Heart left ventricle (tissue), 16 donors: Measurements from ENCODE around the gene PI4K2A. TPM values are rescaled to one million over a fixed set of nuclear protein-coding genes. Genes with fewer than 3 reads are reported as not detected.
"Not testable (repeated sequence)": the region's sequence is repeated elsewhere in the genome, so short reads cannot be mapped to it uniquely, and the experiment has no call there.

Source experiments
- ATAC-seq, 4 donors: fragments of 200-7000 bp; cut with Tn5 transposase; one replicate each; pipeline ENCODE4 v1.9.1; 2020 to 2022; ENCODE audit warnings: moderate library complexity in 4 of 4, mild to moderate bottlenecking in 3 of 4, moderate number of reproducible peaks in 1 of 4
- DNase-seq, 5 donors: peaks; one replicate each; pipeline ENCODE4 v3.0.0-alpha.2; 2020
- H3K27ac ChIP-seq, 12 donors: fragments of 200-600 bp; sonication (generic) in 4 of 12; one replicate each; pipeline versions ENCODE4 v1.5.0 to v1.8.0; 2016 to 2022; ENCODE audit warnings: mild to moderate bottlenecking in 2 of 12
- H3K27me3 ChIP-seq, 9 donors: fragments of 200-600 bp; sonication (generic) in 2 of 9; one replicate each; pipeline versions ENCODE4 v1.5.1 to v1.8.0; 2016 to 2022; ENCODE audit warnings: mild to moderate bottlenecking in 3 of 9
- H3K36me3 ChIP-seq, 9 donors: fragments of 200-600 bp; sonication (generic) in 2 of 9; one replicate each; pipeline versions ENCODE4 v1.5.0 to v1.8.0; 2018 to 2022; ENCODE audit warnings: mild to moderate bottlenecking in 2 of 9
- H3K4me1 ChIP-seq, 12 donors: fragments of 200-600 bp; sonication (generic) in 4 of 12; one replicate each; pipeline versions ENCODE4 v1.5.0 to v1.8.0; 2016 to 2022; ENCODE audit warnings: mild to moderate bottlenecking in 3 of 12
- H3K4me3 ChIP-seq, 12 donors: fragments of 200-600 bp; sonication (generic) in 4 of 12; one replicate each; pipeline versions ENCODE4 v1.5.0 to v1.8.0; 2017 to 2022; ENCODE audit warnings: mild to moderate bottlenecking in 9 of 12, moderate library complexity in 4 of 12
- H3K9me3 ChIP-seq, 12 donors: fragments of 200-600 bp; sonication (generic) in 4 of 12; one replicate each; pipeline versions ENCODE4 v1.5.0 to v1.8.0; 2016 to 2022; ENCODE audit warnings: mild to moderate bottlenecking in 1 of 12
- POLR2A ChIP-seq, 2 donors: fragments of 450-650 bp; IDR thresholded peaks; one replicate each; pipeline ENCODE4 v1.6.1; 2017; ENCODE audit warnings: antibody characterized with exemption in 2 of 2, mild to moderate bottlenecking in 2 of 2, moderate library complexity in 2 of 2
- WGBS, 4 donors: extraction: QIAGEN DNeasy Blood & Tissue Kit in 2 of 4; methylation state at CpG; one replicate each; pipeline versions ENCODE4 v1.1.5 to v1.1.7; 2013 to 2018; 5-methylcytosine and 5-hydroxymethylcytosine counted together
- intact Hi-C, 10 donors: fragments of 100-400 bp; cut with DNase I; formaldehyde crosslinking; loops; one replicate each; pipeline versions ENCODE4 v1.11.1 to v1.14.2; 2022
- polyA plus RNA-seq, 2 donors: library from polyadenylated mRNA; stranded (reverse); fragments of 200-250 nt; gene quantifications; one replicate each; pipeline ENCODE4 v1.2.3, GENCODE V29; 2013
- total RNA-seq, 9 donors: library from RNA; depleted of rRNA in 2 of 9; stranded (reverse); fragments of >200 nt in 2 of 9; fragmentation: NEBNext Ultra II Directional in 3 of 9; extraction: Animal tissue kit (Norgen Biotek cat#: 25700) in 3 of 9; gene quantifications; one replicate each; pipeline versions ENCODE4 v1.1.0 to v1.2.4, GENCODE V29; 2016 to 2023
- TF ChIP-seq, protein P1 (sequence below), 12 donors: fragments of 200-600 bp; sonication (generic) in 4 of 12; IDR thresholded peaks; one replicate each; pipeline versions ENCODE4 v1.5.0 to v1.8.0; 2018 to 2022; ENCODE audit warnings: antibody characterized with exemption in 12 of 12, mild to moderate bottlenecking in 5 of 12
- donor health status: ischemic (EF 13 %, LVEDD 7.1; RV severe dilation, severe dysfunction).
- donor health status: healthy with polysubstance abuse.
- donor health status: DM: no; HTN: yes; CAD: no.
- donor health status: DM: no; HTN: no; CAD: no.
- donor health status: ischemic (EF 25% LVEDD 6.9; RV normal size, moderate dysfunction).
- donor health status: ischemic (EF 25% LVEDD 5.7; RV mildly dilated, moderate dysfunction).
- donor health status: healthy.
- donor health status: DM: yes; HTN: yes; CAD: no.
- donor health status: ischemic (EF 35%, LVEDD 5.7; RV mildly dilated, moderate dysfunction).
- donor health status: nonischemic (EF 11% LVEDD 7.7; RV severe dilation, severe dysfunction).
- donor health status: DM: yes; HTN: yes; CAD: no.
- donor health status: PGD.
- donor health status: ischemic (EF 29% LVEDD 5.4; RV normal size, mild dysfunction).
- donor health status: nonischemic (EF 23%, LVEDD 6.1; RV moderate dilation, normal function).

Gene PI4K2A
- total and polyA plus RNA-seq, 11 donors, result 5.6 to 36.8 (median 17.3) TPM

DNA sequence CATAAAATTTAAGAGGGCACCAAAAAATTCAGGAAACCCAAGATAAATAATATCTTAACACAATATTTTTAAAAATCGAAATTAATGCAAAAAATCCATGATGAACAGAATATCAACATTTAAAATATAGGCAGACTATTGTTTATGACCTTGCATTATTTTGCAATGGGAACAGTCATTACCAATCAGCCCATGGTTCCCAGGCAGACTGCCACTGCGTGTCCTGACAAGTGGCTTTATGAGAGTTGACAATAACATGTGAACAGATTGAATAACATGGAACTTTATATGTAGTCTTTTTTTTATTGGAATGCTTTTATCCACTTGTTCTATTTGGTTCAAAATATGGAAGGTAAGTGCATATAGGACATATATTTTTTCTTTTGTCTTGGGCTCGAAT, 49.7 kb downstream of the PI4K2A start:
- DNase-seq, result no peak
- intact Hi-C loops, result no loop called here
- Histone ChIP-seq H3K36me3 (no peaks in the 10 kb centered on the region), H3K4me1 (peaks cover 0 to 51% (median 25%) of the 10 kb centered on the region in 12 donors), H3K27me3 (no peaks in the 10 kb centered on the region), H3K27ac (peak overlapping the region in 3 of 12 donors; percentile 91 to 93 (median 91)), H3K9me3 (peaks cover 0 to 11% (median 0%) of the 10 kb centered on the region in 12 donors), H3K4me3 (no peak overlapping the region)
- ATAC-seq, result no peak
- 87 to 94% (median 91%) methylated on average over 3 of the region's 3 CpGs for WGBS, 4 donors
- TF ChIP-seq, protein P1, sequence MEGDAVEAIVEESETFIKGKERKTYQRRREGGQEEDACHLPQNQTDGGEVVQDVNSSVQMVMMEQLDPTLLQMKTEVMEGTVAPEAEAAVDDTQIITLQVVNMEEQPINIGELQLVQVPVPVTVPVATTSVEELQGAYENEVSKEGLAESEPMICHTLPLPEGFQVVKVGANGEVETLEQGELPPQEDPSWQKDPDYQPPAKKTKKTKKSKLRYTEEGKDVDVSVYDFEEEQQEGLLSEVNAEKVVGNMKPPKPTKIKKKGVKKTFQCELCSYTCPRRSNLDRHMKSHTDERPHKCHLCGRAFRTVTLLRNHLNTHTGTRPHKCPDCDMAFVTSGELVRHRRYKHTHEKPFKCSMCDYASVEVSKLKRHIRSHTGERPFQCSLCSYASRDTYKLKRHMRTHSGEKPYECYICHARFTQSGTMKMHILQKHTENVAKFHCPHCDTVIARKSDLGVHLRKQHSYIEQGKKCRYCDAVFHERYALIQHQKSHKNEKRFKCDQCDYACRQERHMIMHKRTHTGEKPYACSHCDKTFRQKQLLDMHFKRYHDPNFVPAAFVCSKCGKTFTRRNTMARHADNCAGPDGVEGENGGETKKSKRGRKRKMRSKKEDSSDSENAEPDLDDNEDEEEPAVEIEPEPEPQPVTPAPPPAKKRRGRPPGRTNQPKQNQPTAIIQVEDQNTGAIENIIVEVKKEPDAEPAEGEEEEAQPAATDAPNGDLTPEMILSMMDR (IDR thresholded peaks at IDR 0.05), result no peak
- TF ChIP-seq POLR2A (IDR thresholded peaks at IDR 0.05), result no peak

DNA sequence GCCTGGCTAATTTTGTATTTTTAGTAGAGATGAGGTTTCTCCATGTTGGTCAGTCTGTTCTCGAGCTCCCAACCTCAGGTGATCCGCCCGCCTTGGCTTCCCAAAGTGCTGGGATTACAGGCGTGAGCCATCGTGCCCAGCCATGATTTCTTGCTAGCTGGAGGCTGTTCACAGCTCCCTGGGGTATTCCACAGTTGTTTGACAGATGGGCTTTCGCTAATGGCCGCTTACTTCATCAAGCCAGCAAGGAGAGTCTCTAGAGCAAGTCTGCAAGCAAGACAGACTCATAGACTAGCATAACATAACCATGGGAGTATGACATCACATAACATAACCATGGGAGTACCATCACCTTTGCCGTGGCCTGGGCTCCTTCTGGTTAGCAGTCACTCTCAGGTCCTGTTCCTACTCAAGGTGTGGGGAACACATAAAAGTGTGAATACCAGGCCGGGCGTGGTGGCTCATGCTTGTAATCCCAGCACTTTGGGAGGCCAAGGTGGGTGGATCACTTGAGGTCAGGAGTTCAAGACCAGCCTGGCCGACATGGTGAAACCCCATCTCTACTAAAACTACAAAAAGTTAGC, 57.7 kb downstream of the PI4K2A start:
- not testable (repeated sequence) for H3K27ac ChIP-seq, DNase-seq, H3K27me3 ChIP-seq, H3K9me3 ChIP-seq, H3K36me3 ChIP-seq, ATAC-seq, H3K4me1 ChIP-seq, H3K4me3 ChIP-seq
- 77 to 85% (median 83%) methylated on average over 11 of the region's 11 CpGs for WGBS, 4 donors
- intact Hi-C loops, result loop anchor here in 3 of 10 donors (5.0 kb wide), 1 partner anchor 34 kb away; no protein-coding TSS in a partner anchor

DNA sequence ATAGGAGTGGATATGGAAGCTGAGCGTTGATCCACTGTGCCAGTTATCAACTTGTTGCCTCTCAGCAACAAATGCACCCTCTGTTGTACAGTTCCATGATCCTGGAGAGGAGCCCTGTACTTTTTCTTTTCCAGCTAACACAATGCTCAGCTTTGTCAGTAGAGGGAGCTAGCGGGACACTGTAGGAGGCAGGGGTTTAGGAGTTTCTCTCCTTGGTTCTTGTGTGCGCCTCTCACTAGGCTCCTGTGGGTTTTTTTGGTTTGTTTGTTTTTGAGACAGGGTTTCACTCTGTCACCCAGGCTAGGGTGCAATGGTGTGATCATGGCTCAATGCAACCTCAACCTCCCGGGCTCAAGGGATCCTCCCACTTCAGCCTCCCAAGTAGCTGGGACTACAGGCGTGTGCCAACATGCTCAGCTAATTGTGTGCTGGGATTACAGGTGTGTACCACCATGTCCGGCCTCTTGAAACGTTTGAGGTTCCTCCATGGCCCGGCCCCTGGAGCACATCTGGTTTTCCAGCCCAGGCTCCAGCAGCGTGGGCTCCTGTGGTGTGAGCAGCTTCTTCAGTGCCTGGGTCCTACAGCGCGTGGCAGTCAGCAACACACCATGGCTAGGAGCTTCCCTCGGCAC, 61.1 kb downstream of the PI4K2A start:
- H3K4me1 ChIP-seq, result peaks cover 0 to 7% (median 0%) of the 10 kb centered on the region in 12 donors
- no peak for TF ChIP-seq POLR2A (IDR thresholded peaks at IDR 0.05)
- TF ChIP-seq, protein P1 (IDR thresholded peaks at IDR 0.05), result peak; percentile 67 to 89 (median 80)
- H3K27ac ChIP-seq, result no peak overlapping the region
- no peak overlapping the region for H3K4me3 ChIP-seq
- peak in 1 of 5 donors; percentile 41 for DNase-seq
- intact Hi-C loops, result loop anchor here in 3 of 10 donors (2.0 to 5.0 kb wide), 3 partner anchors 29 to 1299 kb away; partner anchors contain the start of gene ZFYVE27 (in 1 of the 3)
- no peaks in the 10 kb centered on the region for H3K9me3 ChIP-seq
- ATAC-seq, result peak; percentile 61 to 93 (median 91)
- 43 to 47% (median 47%) methylated on average over 7 to 12 of the region's 12 CpGs for WGBS, 4 donors
- no peaks in the 10 kb centered on the region for H3K36me3 ChIP-seq
- no peaks in the 10 kb centered on the region for H3K27me3 ChIP-seq

DNA sequence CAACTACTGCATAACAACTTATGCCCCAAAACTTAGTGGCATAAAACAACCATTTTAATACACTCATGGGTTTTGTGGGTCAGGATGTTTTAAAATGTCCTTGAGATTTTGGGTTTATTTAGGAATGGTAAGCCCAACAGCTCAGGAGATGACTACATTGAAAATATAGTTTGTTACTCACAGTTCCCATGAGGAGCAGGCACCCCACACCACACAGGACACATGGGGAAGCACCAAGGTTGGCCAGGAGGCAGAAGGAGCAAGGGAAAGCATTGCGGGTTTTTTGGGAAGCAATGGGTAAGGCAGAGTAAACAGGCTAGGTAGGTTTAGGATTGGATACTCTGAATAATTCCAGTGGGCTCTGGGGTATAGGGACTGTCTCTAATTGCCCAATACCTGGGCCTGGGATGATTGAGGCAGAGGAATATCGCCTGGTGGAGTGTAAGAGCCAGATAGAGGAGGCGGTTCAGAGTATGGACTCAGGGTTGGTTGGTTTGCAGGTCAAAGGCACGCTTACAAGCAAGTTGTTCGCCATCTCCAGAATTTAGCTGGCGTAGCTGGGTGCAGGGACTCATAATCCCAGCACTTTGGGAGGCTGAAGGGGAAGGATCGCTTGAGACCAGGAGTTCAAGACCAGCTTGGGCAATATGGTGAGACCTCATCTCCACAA, 63.1 kb downstream of the PI4K2A start:
- 83 to 96% (median 92%) methylated on average over 7 of the region's 7 CpGs for WGBS, 4 donors
- Histone ChIP-seq H3K4me3 (no peak overlapping the region), H3K36me3 (no peaks in the 10 kb centered on the region), H3K27ac (no peak overlapping the region), H3K9me3 (no peaks in the 10 kb centered on the region), H3K4me1 (peaks cover 0 to 7% (median 0%) of the 10 kb centered on the region in 12 donors), H3K27me3 (no peaks in the 10 kb centered on the region)
- DNase-seq, result no peak
- no peak for ATAC-seq
- intact Hi-C loops, result loop anchor here in 1 of 10 donors (5.0 kb wide), 1 partner anchor 1301 kb away; no protein-coding TSS in a partner anchor
- no peak for TF ChIP-seq POLR2A (IDR thresholded peaks at IDR 0.05)
- TF ChIP-seq, protein P1 (IDR thresholded peaks at IDR 0.05), result no peak
